ENCODE measurements around the gene TANGO2. TPM values are rescaled to one million over a fixed set of nuclear protein-coding genes. Genes with fewer than 3 reads are reported as not detected.

The TANGO2 gene
- total and polyA plus RNA-seq, 4 donors: 20.7 to 48.8 (median 34.1) TPM

- no peak overlapping the region for H3K27ac ChIP-seq (ENCODE audit: low read depth in 1 of 2, low read length in 1 of 2)
- no peak for TF ChIP-seq CTCF (IDR thresholded peaks at IDR 0.05; ENCODE audit: control extremely low read depth, extremely low read depth)
- ATAC-seq (ENCODE audit: insufficient read depth, low FRiP score) (no peak), DNase-seq (no peak)
- no peaks in the 10 kb centered on the region for H3K27me3 ChIP-seq (ENCODE audit: control insufficient read depth in 3 of 3, insufficient read depth in 3 of 3, low read length in 2 of 3)
- peaks cover 0 to 9% (median 1%) of the 10 kb centered on the region in 4 donors for H3K9me3 ChIP-seq (ENCODE audit: control insufficient read depth in 4 of 4, insufficient read depth in 3 of 4, low read length in 3 of 4)
- no peak overlapping the region for H3K9ac ChIP-seq (ENCODE audit: insufficient read depth in 1 of 2, low read length in 2 of 2)
- 89 to 97% methylated on average over 16 of the region's 16 CpGs for WGBS, 2 donors
- peaks cover 52 to 79% (median 73%) of the 10 kb centered on the region in 4 donors for H3K36me3 ChIP-seq (ENCODE audit: control insufficient read depth in 4 of 4, insufficient read depth in 4 of 4, low read length in 4 of 4)
- no peaks in the 10 kb centered on the region for H3K4me1 ChIP-seq (ENCODE audit: control insufficient read depth in 5 of 5, insufficient read depth in 5 of 5, low read length in 5 of 5)
- no peak overlapping the region for H3K4me3 ChIP-seq
Observed at GRCh38 chr22:20091690-20092476, 71.0 kb downstream of the TANGO2 start.

GRCh38 chr22:20092477-20092854 lies 71.6 kb downstream of the TANGO2 start:
- ATAC-seq (ENCODE audit: insufficient read depth, low FRiP score) (no peak), DNase-seq (no peak)
- peaks cover 52 to 76% (median 72%) of the 10 kb centered on the region in 4 donors for H3K36me3 ChIP-seq (ENCODE audit: control insufficient read depth in 4 of 4, insufficient read depth in 4 of 4, low read length in 4 of 4)
- 95 to 96% methylated on average over 11 of the region's 11 CpGs for WGBS, 2 donors
- no peak overlapping the region for H3K27ac ChIP-seq (ENCODE audit: low read depth in 1 of 2, low read length in 1 of 2)
- H3K27me3 ChIP-seq (ENCODE audit: control insufficient read depth in 3 of 3, insufficient read depth in 3 of 3, low read length in 2 of 3): no peaks in the 10 kb centered on the region
- peaks cover 0 to 9% (median 1%) of the 10 kb centered on the region in 4 donors for H3K9me3 ChIP-seq (ENCODE audit: control insufficient read depth in 4 of 4, insufficient read depth in 3 of 4, low read length in 3 of 4)
- H3K4me1 ChIP-seq (ENCODE audit: control insufficient read depth in 5 of 5, insufficient read depth in 5 of 5, low read length in 5 of 5): no peaks in the 10 kb centered on the region
- TF ChIP-seq CTCF (IDR thresholded peaks at IDR 0.05; ENCODE audit: control extremely low read depth, extremely low read depth): no peak
- H3K4me3 ChIP-seq: no peak overlapping the region
- H3K9ac ChIP-seq (ENCODE audit: insufficient read depth in 1 of 2, low read length in 2 of 2): no peak overlapping the region

- no peak overlapping the region for H3K9ac ChIP-seq (ENCODE audit: insufficient read depth in 1 of 2, low read length in 2 of 2)
- peaks cover 52 to 72% (median 66%) of the 10 kb centered on the region in 4 donors for H3K36me3 ChIP-seq (ENCODE audit: control insufficient read depth in 4 of 4, insufficient read depth in 4 of 4, low read length in 4 of 4)
Observed at GRCh38 chr22:20093418-20094196, 72.7 kb downstream of the TANGO2 start.

More at GRCh38 chr22:20093418-20094196, 72.7 kb downstream of the TANGO2 start:
- H3K4me1 ChIP-seq (ENCODE audit: control insufficient read depth in 5 of 5, insufficient read depth in 5 of 5, low read length in 5 of 5): no peaks in the 10 kb centered on the region
- H3K27ac ChIP-seq (ENCODE audit: low read depth in 1 of 2, low read length in 1 of 2): no peak overlapping the region
- 92 to 95% methylated on average over 13 of the region's 13 CpGs for WGBS, 2 donors
- H3K9me3 ChIP-seq (ENCODE audit: control insufficient read depth in 4 of 4, insufficient read depth in 3 of 4, low read length in 3 of 4): peaks cover 0 to 9% (median 1%) of the 10 kb centered on the region in 4 donors
- DNase-seq (no peak), ATAC-seq (ENCODE audit: insufficient read depth, low FRiP score) (no peak)
- no peak overlapping the region for H3K4me3 ChIP-seq
- no peaks in the 10 kb centered on the region for H3K27me3 ChIP-seq (ENCODE audit: control insufficient read depth in 3 of 3, insufficient read depth in 3 of 3, low read length in 2 of 3)
- no peak for TF ChIP-seq CTCF (IDR thresholded peaks at IDR 0.05; ENCODE audit: control extremely low read depth, extremely low read depth)
